Caco-2 (cell line): Measurements from ENCODE around the gene NUDCD3. TPM values are rescaled to one million over a fixed set of nuclear protein-coding genes. Genes with fewer than 3 reads are reported as not detected.

Experiments used
- Bru-seq: library from RNA; stranded (reverse); fragments of 400-500 nt; gene quantifications from one replicate; lab custom pipeline; 2021; lab: Mats Ljungman, UMichigan
- BruChase-seq, 2 experiments: library from RNA; stranded (reverse); fragments of 400-500 nt; gene quantifications; one replicate each; lab custom pipeline; 2021; lab: Mats Ljungman, UMichigan
- BruUV-seq: library from RNA; stranded (reverse); fragments of 400-500 nt; replicated peaks from 2 replicates; lab custom pipeline; 2021; lab: Mats Ljungman, UMichigan
- CTCF ChIA-PET: fragments of 300-600 bp; sonication (Branson Sonifier 250); formaldehyde crosslinking; loops from one replicate; lab custom pipeline; 2022; ENCODE audit warnings: antibody characterized with exemption; lab: Charles Lee
- POLR2A ChIA-PET: fragments of 300-600 bp; sonication (Branson Sonifier 250); formaldehyde crosslinking; loops from one replicate; lab custom pipeline; 2022; ENCODE audit warnings: antibody characterized with exemption; lab: Charles Lee
- DNase-seq, 2 experiments: peaks; one replicate each; pipeline versions ENCODE4 v3.0.0 to v3.0.0-alpha.2; 2020 to 2022
- H3K27me3 ChIP-seq: replicated peaks from 2 replicates; pipeline ENCODE4 v1.6.0; 2011; ENCODE audit warnings: low read length; ENCODE audit not compliant: control insufficient read depth, insufficient read depth
- H3K36me3 ChIP-seq: 2 replicates; pipeline ENCODE4 v1.5.1; 2011; ENCODE audit warnings: low read length; ENCODE audit not compliant: control insufficient read depth, insufficient read depth
- H3K4me1 ChIP-seq: fragments of 250-450 bp; sonication (Bioruptor Pico); 2 replicates; pipeline ENCODE4 v1.5.1; 2020; ENCODE audit warnings: mild to moderate bottlenecking
- H3K4me3 ChIP-seq: 2 replicates; pipeline ENCODE4 v1.5.1; 2011; ENCODE audit warnings: low read depth, mild to moderate bottlenecking, control low read depth, low read length
- H3K9me3 ChIP-seq: fragments of 250-450 bp; sonication (Bioruptor Pico); 2 replicates; pipeline ENCODE4 v1.5.1; 2020; ENCODE audit warnings: mild to moderate bottlenecking, moderate library complexity
- H3K27ac Mint-ChIP-seq: one replicate; pipeline ENCODE4 v1.8.0; 2022; ENCODE audit warnings: mixed read lengths; ENCODE audit not compliant: unreplicated experiment
- H3K27me3 Mint-ChIP-seq: one replicate; pipeline ENCODE4 v1.8.0; 2022; ENCODE audit warnings: mixed read lengths; ENCODE audit not compliant: insufficient read depth, unreplicated experiment
- H3K36me3 Mint-ChIP-seq: one replicate; pipeline ENCODE4 v1.8.0; 2022; ENCODE audit warnings: mild to moderate bottlenecking, mixed read lengths; ENCODE audit not compliant: insufficient read depth, unreplicated experiment
- H3K4me1 Mint-ChIP-seq: one replicate; pipeline ENCODE4 v1.8.0; 2022; ENCODE audit warnings: low read depth, mixed read lengths; ENCODE audit not compliant: unreplicated experiment
- H3K4me3 Mint-ChIP-seq: one replicate; pipeline ENCODE4 v1.8.0; 2022; ENCODE audit warnings: mild to moderate bottlenecking, moderate library complexity, mixed read lengths; ENCODE audit not compliant: unreplicated experiment
- H3K9me3 Mint-ChIP-seq: one replicate; pipeline ENCODE4 v1.8.0; 2022; ENCODE audit warnings: mixed read lengths; ENCODE audit not compliant: unreplicated experiment
- CTCF ChIP-seq, 2 experiments: fragments of 200-600 bp in 1 of 2; IDR thresholded peaks; 1 replicate in 1 of 2; 2 replicates in 1 of 2; pipeline versions ENCODE4 v1.5.1 to v1.8.0; 2011 to 2022; ENCODE audit warnings: antibody characterized with exemption in 1 of 2, control low read depth in 1 of 2, inconsistent platforms in 1 of 2, low read depth in 1 of 2, low read length in 1 of 2, mild to moderate bottlenecking in 1 of 2, moderate library complexity in 1 of 2; ENCODE audit not compliant: insufficient read depth in 1 of 2, severe bottlenecking in 1 of 2, unreplicated experiment in 1 of 2
- intact Hi-C: fragments of 100-400 bp; cut with micrococcal nuclease; formaldehyde crosslinking; loops from one replicate; pipeline ENCODE4 v1.10.0; 2022; ENCODE audit not compliant: unreplicated experiment
- long read RNA-seq: library from polyadenylated mRNA; stranded (forward); transcript quantifications from one replicate; pipeline ENCODE4 v2.0.0, GENCODE V29; 2022
- total RNA-seq: library from RNA; stranded (reverse); gene quantifications from 2 replicates; pipeline ENCODE4 v1.2.3, GENCODE V29; 2022

The NUDCD3 gene
- total RNA-seq = 103 and 116 TPM in 2 replicates
- percentile 86 among the genes with signal in this experiment for Bru-seq, nascent RNA
- percentile 81 among the genes with signal in this experiment for BruChase-seq, experiment 1, labeled RNA remaining after a 2-hour chase
- BruChase-seq, experiment 2, labeled RNA remaining after a 6-hour chase = percentile 81 among the genes with signal in this experiment
- long read RNA-seq, full-length matches to known transcripts = 126 of 154 reads
- long read RNA-seq, partial matches to known transcripts = 6 of 154 reads
- long read RNA-seq, other reads (novel, unspliced or antisense) = 22 of 154 reads

- TF ChIP-seq CTCF (IDR thresholded peaks at IDR 0.05; ENCODE audit: insufficient read depth in 1 of 2, low read depth in 1 of 2, low read length in 1 of 2, severe bottlenecking in 1 of 2, unreplicated experiment in 1 of 2) = no peak
- Mint-ChIP-seq H3K36me3 (peaks cover 13% of the 10 kb centered on the region), H3K27me3 (no peaks in the 10 kb centered on the region), H3K4me3 (peak within 1 kb of the TSS; percentile 80), H3K9me3 (no peaks in the 10 kb centered on the region), H3K4me1 (peaks cover 24% of the 10 kb centered on the region), H3K27ac (peak within 1 kb of the TSS; percentile 90)
- no peaks in the 10 kb centered on the region for H3K9me3 ChIP-seq
- no TSS peak for BruUV-seq
- H3K27me3 ChIP-seq = no peaks in the 10 kb centered on the region
- ChIA-PET POLR2A (interaction anchor here (0.6 to 2.0 kb wide), 3 partner anchors 17 to 989 kb away, joined by 4 to 10 read pairs (median 7); partner anchors contain the start of gene DDX56), CTCF (interaction anchor here (0.6 to 2.5 kb wide), 3 partner anchors 22 to 75 kb away, joined by 4 to 10 read pairs (median 6); no protein-coding TSS in a partner anchor)
- peaks cover 10% of the 10 kb centered on the region; the same call in 1 of the 2 replicates for H3K4me1 ChIP-seq
- intact Hi-C loops = loop anchor here (1.0 to 2.0 kb wide), 2 partner anchors 50 to 75 kb away; partner anchors contain the start of gene NPC1L1
- H3K4me3 ChIP-seq = peak within 1 kb of the TSS; percentile 81
- no peaks in the 10 kb centered on the region for H3K36me3 ChIP-seq
- DNase-seq = peak; percentile 87 to 88
Observed at GRCh38 chr7:44490351-44491200, at the start of gene NUDCD3. Gene NUDCD3 (minus strand): TSS chr7:44490658. CDS start chr7:44490600, 58 bp downstream.

- Histone ChIP-seq H3K9me3 (no peaks in the 10 kb centered on the region), H3K4me1 (peaks cover 31% of the 10 kb centered on the region), H3K27me3 (no peaks in the 10 kb centered on the region), H3K36me3 (peaks cover 1% of the 10 kb centered on the region), H3K4me3 (no peak overlapping the region; the same call in 1 of the 2 replicates)
- no peak for TF ChIP-seq CTCF (IDR thresholded peaks at IDR 0.05; ENCODE audit: insufficient read depth in 1 of 2, low read depth in 1 of 2, low read length in 1 of 2, severe bottlenecking in 1 of 2, unreplicated experiment in 1 of 2)
- DNase-seq = no peak
- intact Hi-C loops = loop anchor here (2.0 kb wide), 1 partner anchor 49 kb away; the partner anchor contains the start of gene NUDCD3
- Mint-ChIP-seq H3K27ac (peak overlapping the region; percentile 66), H3K4me3 (no peak overlapping the region), H3K4me1 (peaks cover 27% of the 10 kb centered on the region), H3K36me3 (no peaks in the 10 kb centered on the region), H3K9me3 (no peaks in the 10 kb centered on the region), H3K27me3 (no peaks in the 10 kb centered on the region)
- POLR2A ChIA-PET = no interaction called here
- BruUV-seq = no TSS peak
- CTCF ChIA-PET = no interaction called here
Observed at GRCh38 chr7:44539669-44540506, 49.4 kb upstream of the NUDCD3 start.
